K562 (cell line): ENCODE data around the gene GPD1L. TPM values are rescaled to one million over a fixed set of nuclear protein-coding genes. Genes with fewer than 3 reads are reported as not detected.

Experiments
- ARID3A ChIP-seq: IDR thresholded peaks from 2 replicates; pipeline ENCODE4 v1.6.1; 2012; ENCODE audit warnings: low read depth, low read length, improper control_type of control experiment, borderline replicate concordance
- BCL6 ChIP-seq: fragments of 250-450 bp; sonication (Bioruptor Pico); IDR thresholded peaks from 2 replicates; pipeline ENCODE4 v1.4.0; 2020
- BCOR ChIP-seq: fragments of 450-650 bp; IDR thresholded peaks from 2 replicates; pipeline ENCODE4 v1.6.1; 2016
- BRCA1 ChIP-seq, 2 experiments: fragments of 450-650 bp in 1 of 2; sonication (generic) in 1 of 2; formaldehyde crosslinking in 1 of 2; IDR thresholded peaks; 2 replicates each; pipeline versions ENCODE4 v1.5.0 to v1.6.1; 2017 to 2020; ENCODE audit warnings: mild to moderate bottlenecking in 1 of 2, missing genetic modification reagents in 1 of 2
- CBFA2T2 ChIP-seq: fragments of 450-650 bp; conservative IDR thresholded peaks from 2 replicates; pipeline ENCODE4 v1.6.1; 2017; ENCODE audit warnings: mild to moderate bottlenecking
- FOXM1 ChIP-seq, 2 experiments: fragments of 450-650 bp in 1 of 2; sonication (generic) in 1 of 2; formaldehyde crosslinking in 1 of 2; IDR thresholded peaks; 2 replicates each; pipeline versions ENCODE4 v1.6.1 to v1.9.0; 2017 to 2022; ENCODE audit warnings: low read depth in 2 of 2, mild to moderate bottlenecking in 2 of 2, missing genetic modification reagents in 1 of 2, moderate library complexity in 1 of 2
- GATA2 ChIP-seq: sonication (generic); formaldehyde crosslinking; IDR thresholded peaks from 2 replicates; pipeline ENCODE4 v1.4.0; 2020; ENCODE audit warnings: mild to moderate bottlenecking, missing genetic modification reagents
- GMEB1 ChIP-seq: fragments of 250-450 bp; sonication (Bioruptor Pico); IDR thresholded peaks from 2 replicates; pipeline ENCODE4 v1.4.0; 2020; ENCODE audit warnings: mild to moderate bottlenecking
- HNRNPK ChIP-seq: fragments of 200-400 bp; formaldehyde crosslinking; IDR thresholded peaks from one replicate; pipeline ENCODE4 v1.6.1; 2018; ENCODE audit warnings: mild to moderate bottlenecking, low read depth, low read length; ENCODE audit not compliant: poor library complexity, severe bottlenecking
- MEIS2 ChIP-seq: fragments of 450-650 bp; IDR thresholded peaks from 2 replicates; pipeline ENCODE4 v1.6.1; 2014; ENCODE audit warnings: mild to moderate bottlenecking; ENCODE audit not compliant: partially characterized antibody
- PBX2 ChIP-seq, 2 experiments: IDR thresholded peaks in 1 of 2; conservative IDR thresholded peaks in 1 of 2; 2 replicates each; pipeline ENCODE4 v1.6.1; 2016; ENCODE audit warnings: low read depth in 2 of 2, mild to moderate bottlenecking in 1 of 2, missing compliant biosample characterization in 1 of 2, missing genetic modification characterization in 1 of 2, moderate library complexity in 1 of 2
- PKNOX1 ChIP-seq: fragments of 450-650 bp; IDR thresholded peaks from 2 replicates; pipeline ENCODE4 v1.6.1; 2016
- POLR2B ChIP-seq: fragments of 450-650 bp; IDR thresholded peaks from 2 replicates; pipeline ENCODE4 v1.6.1; 2018; ENCODE audit warnings: low read depth; ENCODE audit not compliant: partially characterized antibody
- SMARCA4 ChIP-seq: fragments of 450-650 bp; IDR thresholded peaks from 2 replicates; pipeline ENCODE4 v1.6.1; 2016
- SMARCE1 ChIP-seq: fragments of 450-650 bp; IDR thresholded peaks from 2 replicates; pipeline ENCODE4 v1.7.1; 2016; ENCODE audit warnings: mild to moderate bottlenecking
- SOX6 ChIP-seq: fragments of 450-650 bp; IDR thresholded peaks from 2 replicates; pipeline ENCODE4 v1.6.1; 2014; ENCODE audit warnings: mild to moderate bottlenecking
- STAT6 ChIP-seq: sonication (generic); formaldehyde crosslinking; IDR thresholded peaks from 2 replicates; pipeline ENCODE4 v1.8.1; 2023; ENCODE audit warnings: mild to moderate bottlenecking, missing genetic modification reagents
- TAL1 ChIP-seq: fragments of 450-650 bp; IDR thresholded peaks from 2 replicates; pipeline ENCODE4 v1.6.1; 2016; ENCODE audit warnings: mild to moderate bottlenecking
- TRIM24 ChIP-seq, 2 experiments: fragments of 450-650 bp; IDR thresholded peaks; 2 replicates each; pipeline ENCODE4 v1.6.1; 2016
- ZEB2 ChIP-seq: fragments of 450-650 bp; IDR thresholded peaks from 2 replicates; pipeline ENCODE4 v1.6.1; 2016
- polyA plus RNA-seq, 8 experiments: library from polyadenylated mRNA; depleted of rRNA in 4 of 8; stranded (reverse) in 5 of 8; unstranded in 3 of 8; fragments of >200 nt; fragmentation: Nextera tagmentation in 2 of 8; fragmentation: Illumina TruSeq in 1 of 8; extraction: Ambion mirVana in 2 of 8; extraction: Trizol in 1 of 8; gene quantifications; 2 replicates each; pipeline versions ENCODE4 v1.2.1 to v1.2.3, GENCODE V29; 2011 to 2014; ENCODE audit warnings: inconsistent platforms in 1 of 8, missing spikeins in 1 of 8
- total RNA-seq, 7 experiments: library from RNA; depleted of rRNA in 6 of 7; stranded (reverse); fragments of >200 nt in 6 of 7; fragmentation: Illumina TruSeq in 2 of 7; extraction: Trizol in 2 of 7; gene quantifications; 2 replicates each; pipeline versions ENCODE4 v1.2.1 to v1.2.3, GENCODE V29; 2011 to 2021; ENCODE audit warnings: low replicate concordance in 1 of 7

Gene GPD1L
- total and polyA plus RNA-seq, 9 of the 15 experiments (the other 6 are each of a cell fraction or from before 2014, with no cell fraction given) = 1.6 to 17.3 (median 12.3) TPM

GRCh38 chr3:32140943-32141342 lies 34.5 kb downstream of the GPD1L start (continued):
- TF ChIP-seq SOX6 (peak; percentile 80), SMARCE1 (peak; percentile 89), ZEB2 (peak; percentile 69), BCOR (0 out of 2 replicates have a peak, but pooled peaks have one; percentile 12), FOXM1 (IDR thresholded peaks at IDR 0.05; ENCODE audit: low read depth) (peak; percentile 75), FOXM1 (CRISPR knock-in tag; IDR thresholded peaks at IDR 0.05; ENCODE audit: low read depth) (no peak), MEIS2 (peak; percentile 96), GMEB1 (CRISPR knock-in tag) (no peak), TAL1 (peak; percentile 90), HNRNPK (no peak), TRIM24 (IDR thresholded peaks at IDR 0.05) (peak; percentile 77 to 84; a peak in 3 of 4 replicates), ARID3A (peak; percentile 78; the same call in 1 of the 2 replicates), PBX2 (CRISPR knock-in tag; IDR thresholded peaks at IDR 0.05; ENCODE audit: low read depth) (no peak), PBX2 (tag; conservative IDR thresholded peaks at IDR 0.05; ENCODE audit: low read depth) (peak; percentile 83), STAT6 (CRISPR knock-in tag) (no peak), BRCA1 (IDR thresholded peaks at IDR 0.05) (no peak), BRCA1 (CRISPR knock-in tag; IDR thresholded peaks at IDR 0.05) (no peak), PKNOX1 (peak; percentile 75), POLR2B (no peak), SMARCA4 (peak; percentile 98), GATA2 (CRISPR knock-in tag) (peak; percentile 75; the same call in 1 of the 2 replicates), CBFA2T2 (peak; percentile 80), BCL6 (CRISPR knock-in tag) (no peak)
